Neural cell (in vitro differentiated cells): ENCODE measurements around the gene PHF2. TPM values are rescaled to one million over a fixed set of nuclear protein-coding genes. Genes with fewer than 3 reads are reported as not detected.

Experiments
- H2AFZ ChIP-seq: fragments of 200-600, 300-800 bp; sonication (generic), shearing (Covaris generic); 2 replicates; pipeline ENCODE4 v1.6.0; 2014; ENCODE audit warnings: low read depth, mild to moderate bottlenecking, antibody characterized with exemption, low read length, moderate library complexity
- H3F3A ChIP-seq: fragments of 200-600 bp; shearing (Covaris generic); 2 replicates; pipeline ENCODE4 v1.6.1; 2016; ENCODE audit warnings: mild to moderate bottlenecking, moderate library complexity, mixed read lengths, antibody characterized with exemption, low read length; ENCODE audit not compliant: insufficient read depth, poor library complexity, severe bottlenecking
- H3K27ac ChIP-seq: fragments of 200-600, 300-800 bp; sonication (generic), shearing (Covaris generic); 2 replicates; pipeline ENCODE4 v1.5.1; 2014; ENCODE audit warnings: mild to moderate bottlenecking, low read length, moderate library complexity
- H3K27me3 ChIP-seq: fragments of 300-800, 200-600 bp; sonication (generic), shearing (Covaris generic); 2 replicates; pipeline ENCODE4 v1.6.0; 2014; ENCODE audit warnings: mild to moderate bottlenecking, low read depth, low read length, moderate library complexity; ENCODE audit not compliant: insufficient read depth
- H3K36me3 ChIP-seq: fragments of 300-800, 200-600 bp; sonication (generic), shearing (Covaris generic); 2 replicates; pipeline ENCODE4 v1.5.1; 2014; ENCODE audit warnings: mild to moderate bottlenecking, antibody characterized with exemption, low read length, moderate library complexity; ENCODE audit not compliant: insufficient read depth
- H3K4me2 ChIP-seq: fragments of 300-800, 200-600 bp; sonication (generic), shearing (Covaris generic); 2 replicates; pipeline ENCODE4 v1.6.0; 2014; ENCODE audit warnings: mild to moderate bottlenecking, low read length
- H3K4me3 ChIP-seq: fragments of 300-800, 200-600 bp; sonication (generic), shearing (Covaris generic); 2 replicates; pipeline ENCODE4 v1.5.1; 2014; ENCODE audit warnings: mild to moderate bottlenecking, low read length, moderate library complexity
- H3K79me2 ChIP-seq: fragments of 200-600 bp; shearing (Covaris generic); replicated peaks from 2 replicates; pipeline ENCODE4 v1.6.0; 2014; ENCODE audit warnings: mild to moderate bottlenecking, low read length, moderate library complexity; ENCODE audit not compliant: insufficient read depth
- H3K9ac ChIP-seq: fragments of 300-800, 200-600 bp; sonication (generic), shearing (Covaris generic); 2 replicates; pipeline ENCODE4 v1.6.1; 2016; ENCODE audit warnings: mild to moderate bottlenecking, low read length, mixed read lengths
- H3K9me2 ChIP-seq: fragments of 200-600 bp; shearing (Covaris generic); 2 replicates; pipeline ENCODE4 v1.6.1; 2016; ENCODE audit warnings: mild to moderate bottlenecking, low read length, mixed read lengths; ENCODE audit not compliant: insufficient read depth
- H3K9me3 ChIP-seq: fragments of 200-600, 300-800 bp; sonication (generic), shearing (Covaris generic); 2 replicates; pipeline ENCODE4 v1.6.1; 2016; ENCODE audit warnings: mild to moderate bottlenecking, mixed run types, low read length, moderate library complexity, mixed read lengths
- H4K20me1 ChIP-seq: fragments of 200-600 bp; shearing (Covaris generic); 2 replicates; pipeline ENCODE4 v1.6.1; 2016; ENCODE audit warnings: mild to moderate bottlenecking, mixed run types; ENCODE audit not compliant: insufficient read depth
- CTCF ChIP-seq: fragments of 450-650 bp; IDR thresholded peaks from 2 replicates; pipeline ENCODE4 v1.5.1; 2014; ENCODE audit warnings: antibody characterized with exemption, mild to moderate bottlenecking, moderate library complexity; ENCODE audit not compliant: poor library complexity, severe bottlenecking
- EP300 ChIP-seq: fragments of 450-650 bp; conservative IDR thresholded peaks from 2 replicates; pipeline ENCODE4 v1.6.1; 2014; ENCODE audit warnings: antibody characterized with exemption, mild to moderate bottlenecking, moderate library complexity; ENCODE audit not compliant: poor library complexity, severe bottlenecking
- EZH2 ChIP-seq: fragments of 200-600, 300-800 bp; shearing (Covaris generic), sonication (generic); IDR thresholded peaks from 2 replicates; pipeline ENCODE4 v1.6.1; 2014; ENCODE audit warnings: antibody characterized with exemption, low read length, borderline replicate concordance, mild to moderate bottlenecking; ENCODE audit not compliant: insufficient read depth, poor library complexity, severe bottlenecking
- MXI1 ChIP-seq: fragments of 450-650 bp; conservative IDR thresholded peaks from 2 replicates; pipeline ENCODE4 v1.6.1; 2014; ENCODE audit warnings: antibody characterized with exemption, mild to moderate bottlenecking; ENCODE audit not compliant: poor library complexity, severe bottlenecking
- POLR2AphosphoS5 ChIP-seq: IDR thresholded peaks from 2 replicates; pipeline ENCODE4 v1.6.1; 2012
- RAD21 ChIP-seq: fragments of 450-650 bp; conservative IDR thresholded peaks from 2 replicates; pipeline ENCODE4 v1.6.1; 2014; ENCODE audit warnings: antibody characterized with exemption, mild to moderate bottlenecking, moderate library complexity
- REST ChIP-seq: IDR thresholded peaks from 2 replicates; pipeline ENCODE4 v1.6.1; 2012; ENCODE audit warnings: borderline replicate concordance
- SMC3 ChIP-seq: fragments of 450-650 bp; conservative IDR thresholded peaks from 2 replicates; pipeline ENCODE4 v1.6.1; 2014; ENCODE audit warnings: antibody characterized with exemption, mild to moderate bottlenecking, moderate library complexity; ENCODE audit not compliant: poor library complexity
- TAF1 ChIP-seq: IDR thresholded peaks from 2 replicates; pipeline ENCODE4 v1.6.1; 2012; ENCODE audit warnings: low read depth
- polyA plus RNA-seq: library from polyadenylated mRNA; depleted of rRNA; stranded (reverse); fragments of >200 nt; gene quantifications from 2 replicates; pipeline ENCODE4 v1.2.3, GENCODE V29; 2014

The PHF2 gene
- polyA plus RNA-seq, 1 donor from 2014 or later, result 42.4 TPM

GRCh38 chr9:93725382-93725781 is 149.0 kb downstream of the PHF2 start:
- Histone ChIP-seq H3K27me3 (no peaks in the 10 kb centered on the region), H3K36me3 (no peaks in the 10 kb centered on the region), H3F3A (no peaks in the 10 kb centered on the region), H3K9ac (no peak overlapping the region), H3K4me2 (no peak overlapping the region), H2AFZ (no peak overlapping the region), H4K20me1 (no peaks in the 10 kb centered on the region), H3K4me3 (no peak overlapping the region), H3K9me2 (no peaks in the 10 kb centered on the region), H3K27ac (no peak overlapping the region), H3K9me3 (no peaks in the 10 kb centered on the region), H3K79me2 (no peaks in the 10 kb centered on the region)
- TF ChIP-seq SMC3, result no peak
- no peak for TF ChIP-seq EZH2
- TF ChIP-seq MXI1, result no peak

GRCh38 chr9:93726147-93726546 is 149.8 kb downstream of the PHF2 start:
- no peaks in the 10 kb centered on the region for H3K79me2 ChIP-seq
- no peak overlapping the region for H3K4me2 ChIP-seq
- no peaks in the 10 kb centered on the region for H3K9me2 ChIP-seq
- TF ChIP-seq MXI1 (no peak), EZH2 (no peak), SMC3 (no peak), EP300 (no peak), RAD21 (no peak), REST (no peak), TAF1 (no peak), POLR2AphosphoS5 (no peak), CTCF (no peak)
- H3K9me3 ChIP-seq, result no peaks in the 10 kb centered on the region
- H4K20me1 ChIP-seq, result no peaks in the 10 kb centered on the region
- H3K27ac ChIP-seq, result no peak overlapping the region
- H2AFZ ChIP-seq, result no peak overlapping the region
- no peaks in the 10 kb centered on the region for H3K27me3 ChIP-seq
- H3F3A ChIP-seq, result no peaks in the 10 kb centered on the region
- H3K36me3 ChIP-seq, result no peaks in the 10 kb centered on the region
- no peak overlapping the region for H3K4me3 ChIP-seq
- no peak overlapping the region for H3K9ac ChIP-seq

Other genes starting within 250 kb of the PHF2 start
- 8.9 and 9.7 TPM in 2 replicates for gene FAM120A, start 124.9 kb upstream of the PHF2 start, polyA plus RNA-seq
- gene FAM120AOS, start 123.0 kb upstream of the PHF2 start, polyA plus RNA-seq, result 42.0 and 44.5 TPM in 2 replicates